ENCODE measurements around the gene RFTN1.

The RFTN1 gene

GRCh38 chr3:16279010-16279801 lies 234.3 kb downstream of the RFTN1 start:
- DNase-seq (ENCODE audit: low read depth), result no peak

DNA sequence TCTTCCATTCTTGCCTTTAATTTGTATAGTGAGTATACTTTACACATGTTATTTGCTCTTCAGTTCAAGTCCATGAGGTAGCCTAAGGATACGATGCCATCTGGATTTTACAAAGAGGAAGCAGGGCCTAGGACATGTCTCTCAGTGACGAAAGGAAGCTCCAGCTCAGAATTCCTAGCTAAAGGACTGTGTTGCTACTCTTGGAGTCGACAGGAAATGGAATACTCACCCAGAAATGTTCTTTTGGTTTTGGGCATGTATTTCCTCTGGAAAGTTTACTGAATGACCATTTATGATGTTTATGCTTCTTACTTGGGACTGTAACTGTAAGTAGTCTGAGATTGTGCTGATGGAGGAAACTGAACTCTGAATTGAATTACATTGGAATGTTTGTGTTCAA lies 236.0 kb downstream of the RFTN1 start:
- no peak for DNase-seq (ENCODE audit: low read depth)

DNA sequence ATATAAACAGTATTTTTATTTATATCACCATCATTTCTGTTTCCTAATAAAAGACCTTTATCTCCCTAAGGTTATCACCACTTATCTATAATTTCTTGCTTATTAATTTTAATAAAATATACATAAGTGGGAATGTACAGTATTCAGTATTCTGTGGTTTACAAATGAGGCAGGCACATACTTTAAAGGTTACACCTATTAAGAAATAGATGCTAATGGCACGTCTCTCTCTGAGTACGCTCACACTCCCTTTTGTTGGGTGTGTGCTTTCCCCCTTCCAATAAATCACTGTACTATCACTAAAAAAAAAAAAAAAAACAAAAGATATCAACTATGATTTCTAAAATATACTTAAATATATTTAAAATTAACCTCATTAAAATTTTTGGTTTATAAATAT lies 239.6 kb downstream of the RFTN1 start:
- DNase-seq (ENCODE audit: low read depth), result no peak

- no peak for DNase-seq (ENCODE audit: low read depth)
Observed at GRCh38 chr3:16272588-16272987, 240.9 kb downstream of the RFTN1 start.

GRCh38 chr3:16270855-16271254 lies 242.6 kb downstream of the RFTN1 start:
- no peak for DNase-seq (ENCODE audit: low read depth)

DNA sequence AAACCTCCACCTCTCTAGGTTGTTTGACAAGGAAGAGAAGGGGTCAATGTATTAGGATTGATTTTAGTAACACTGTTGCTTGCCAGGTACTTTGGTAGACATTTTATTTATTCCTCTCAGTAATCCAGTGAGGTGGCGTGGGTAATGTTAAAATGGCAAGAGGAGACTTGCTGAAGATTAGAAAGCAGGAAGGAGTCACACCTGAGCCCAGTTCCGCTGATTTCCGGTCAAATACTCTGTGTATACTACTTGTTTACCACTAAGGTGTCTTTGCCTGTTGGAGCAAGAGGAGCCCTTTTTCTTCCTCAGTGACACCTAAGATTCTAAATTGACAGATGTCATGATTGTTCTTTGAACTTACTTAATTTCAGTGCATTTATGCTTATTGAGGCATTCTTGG lies 246.8 kb downstream of the RFTN1 start:
- DNase-seq (ENCODE audit: low read depth), result no peak
